ENCODE results near the gene RFX6. TPM values are rescaled to one million over a fixed set of nuclear protein-coding genes. Genes with fewer than 3 reads are reported as not detected.

The RFX6 gene
- total and polyA plus RNA-seq, 10 donors, result not detected

GRCh38 chr6:116895935-116896334, 18.9 kb downstream of the RFX6 start:
- DNase-seq, result no peak
- Histone ChIP-seq H3K27me3 (replicated peaks in 1 of 7) (no peaks in the 10 kb centered on the region), H3K36me3 (no peaks in the 10 kb centered on the region), H3K4me1 (no peaks in the 10 kb centered on the region), H3K27ac (no peak overlapping the region), H3K4me3 (no peak overlapping the region), H3K9me3 (no peaks in the 10 kb centered on the region)
- TF ChIP-seq CTCF (IDR thresholded peaks at IDR 0.05 in 8 of 11, conservative IDR thresholded peaks at IDR 0.05 in 3 of 11) (no peak), POLR2AphosphoS5 (IDR thresholded peaks at IDR 0.05) (no peak), POLR2A (IDR thresholded peaks at IDR 0.05) (no peak)
- WGBS, 5 donors, result 61 to 86% (median 83%) methylated on average over 2 of the region's 2 CpGs
- intact Hi-C loops (cut with DNase I; ENCODE audit: low total_unique reads), result no loop called here

GRCh38 chr6:116902634-116903033, 25.6 kb downstream of the RFX6 start:
- Histone ChIP-seq H3K27me3 (replicated peaks in 1 of 7) (no peaks in the 10 kb centered on the region), H3K9me3 (peaks cover 0 to 22% (median 17%) of the 10 kb centered on the region in 8 donors), H3K4me3 (no peak overlapping the region), H3K4me1 (no peaks in the 10 kb centered on the region), H3K27ac (no peak overlapping the region), H3K36me3 (no peaks in the 10 kb centered on the region)
- intact Hi-C loops (cut with DNase I; ENCODE audit: low total_unique reads), result no loop called here
- WGBS, 5 donors, result 65 to 78% (median 71%) methylated on average over 3 of the region's 3 CpGs
- DNase-seq, result no peak
- TF ChIP-seq CTCF (IDR thresholded peaks at IDR 0.05 in 8 of 11, conservative IDR thresholded peaks at IDR 0.05 in 3 of 11), result no peak
- no peak for TF ChIP-seq POLR2A (IDR thresholded peaks at IDR 0.05)
- no peak for TF ChIP-seq POLR2AphosphoS5 (IDR thresholded peaks at IDR 0.05)

GRCh38 chr6:116922853-116923548, 46.0 kb downstream of the RFX6 start:
- Histone ChIP-seq H3K9me3 (no peaks in the 10 kb centered on the region), H3K27me3 (replicated peaks in 1 of 7) (no peaks in the 10 kb centered on the region), H3K36me3 (no peaks in the 10 kb centered on the region), H3K4me1 (no peaks in the 10 kb centered on the region), H3K4me3 (no peak overlapping the region), H3K27ac (no peak overlapping the region)
- no peak for DNase-seq
- intact Hi-C loops (cut with DNase I; ENCODE audit: low total_unique reads), result no loop called here
- TF ChIP-seq POLR2AphosphoS5 (IDR thresholded peaks at IDR 0.05) (no peak), POLR2A (IDR thresholded peaks at IDR 0.05) (no peak), CTCF (IDR thresholded peaks at IDR 0.05 in 8 of 11, conservative IDR thresholded peaks at IDR 0.05 in 3 of 11) (no peak)
- 75 to 86% (median 76%) methylated on average over 4 of the region's 4 CpGs for WGBS, 5 donors

GRCh38 chr6:116924245-116924644, 47.2 kb downstream of the RFX6 start:
- no peak overlapping the region for H3K27ac ChIP-seq
- no peak for TF ChIP-seq POLR2AphosphoS5 (IDR thresholded peaks at IDR 0.05)
- no peak for TF ChIP-seq POLR2A (IDR thresholded peaks at IDR 0.05)
- TF ChIP-seq CTCF (IDR thresholded peaks at IDR 0.05 in 8 of 11, conservative IDR thresholded peaks at IDR 0.05 in 3 of 11), result no peak
- DNase-seq, result no peak
- H3K4me3 ChIP-seq, result no peak overlapping the region
- intact Hi-C loops (cut with DNase I; ENCODE audit: low total_unique reads), result no loop called here
- H3K27me3 ChIP-seq (replicated peaks in 1 of 7), result no peaks in the 10 kb centered on the region
- no peaks in the 10 kb centered on the region for H3K9me3 ChIP-seq
- H3K36me3 ChIP-seq, result no peaks in the 10 kb centered on the region
- H3K4me1 ChIP-seq, result no peaks in the 10 kb centered on the region
- WGBS, 5 donors, result 72 to 75% (median 73%) methylated on average over 2 of the region's 2 CpGs

Measured in spleen (tissue), 11 donors.